ENCODE results near the gene FOXE3. TPM values are rescaled to one million over a fixed set of nuclear protein-coding genes. Genes with fewer than 3 reads are reported as not detected.

The FOXE3 gene
- total and polyA plus RNA-seq, 10 of the 15 experiments (the other 5 are each of a cell fraction or from before 2014, with no cell fraction given) = 0.13 TPM; not detected in 9

DNA sequence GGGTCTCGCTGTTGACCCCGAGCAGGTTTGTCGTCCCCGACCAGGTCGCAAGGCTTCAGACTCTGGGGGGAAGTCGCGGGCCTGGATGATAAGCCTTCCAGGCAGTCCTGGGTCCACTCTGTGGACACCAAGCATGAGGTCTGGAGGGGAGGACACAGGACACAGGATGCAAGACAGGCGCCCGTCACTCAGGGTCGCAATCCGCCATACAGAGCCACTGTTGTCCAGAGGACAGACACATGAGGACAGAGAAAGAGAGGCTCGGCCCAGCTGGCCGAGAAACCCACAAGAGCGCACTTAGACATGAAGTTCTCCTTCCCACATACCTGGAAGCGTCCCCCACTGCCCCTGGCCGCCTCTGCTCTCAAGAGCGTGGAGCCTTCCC lies 16.9 kb downstream of the FOXE3 start:
- H3K4me1 ChIP-seq (ENCODE audit: control insufficient read depth, insufficient read depth, low read length) = peaks cover 23% of the 10 kb centered on the region
- H3K36me3 ChIP-seq (ENCODE audit: control insufficient read depth in 2 of 2, insufficient read depth in 2 of 2, low read length in 1 of 2) = no peaks in the 10 kb centered on the region
- in situ Hi-C loops (cut with MboI) (loop anchor here (5.0 kb wide), 1 partner anchor 279 kb away; no protein-coding TSS in a partner anchor), intact Hi-C loops (cut with micrococcal nuclease; ENCODE audit: unreplicated experiment) (loop anchor here (10.0 kb wide), 2 partner anchors 98 to 258 kb away; partner anchors contain the start of gene CMPK1)
- RAD21 ChIA-PET (ENCODE audit: unreplicated experiment) = interaction anchor here (1.4 to 3.8 kb wide), 5 partner anchors 44 to 293 kb away, joined by 4 to 23 read pairs (median 10); no protein-coding TSS in a partner anchor
- no peak overlapping the region for H2AFZ ChIP-seq (ENCODE audit: control insufficient read depth, low read depth, low read length)
- ATAC-seq = no peak
- H3K27me3 ChIP-seq (replicated peaks in 1 of 2; ENCODE audit: control insufficient read depth in 2 of 2, insufficient read depth in 2 of 2, low read length in 1 of 2) = no peaks in the 10 kb centered on the region
- FAIRE-seq = no peak
- SMC1A ChIA-PET (ENCODE audit: uncharacterized antibody, unreplicated experiment) = interaction anchor here (0.6 to 2.0 kb wide), 4 partner anchors 9 to 293 kb away, joined by 3 to 12 read pairs (median 4); no protein-coding TSS in a partner anchor
- no peak for DNase-seq (ENCODE audit: low read depth, low spot score)
- peak overlapping the region; percentile 54; the same call in 1 of the 2 replicates for H3K4me3 ChIP-seq
- no peak overlapping the region for H3K9ac ChIP-seq (ENCODE audit: control insufficient read depth, insufficient read depth, low read length)
- BruUV-seq (replicated peaks) = no TSS peak
- POLR2A ChIA-PET = interaction anchor here (0.6 to 1.2 kb wide), 2 partner anchors 44 to 100 kb away, joined by 3 read pairs; partner anchors contain the start of gene CMPK1
- no peaks in the 10 kb centered on the region for H3K9me3 ChIP-seq (replicated peaks; ENCODE audit: control insufficient read depth, insufficient read depth, low read length)
- H3K79me2 ChIP-seq (ENCODE audit: control insufficient read depth, insufficient read depth, low read length) = peaks cover 2% of the 10 kb centered on the region; the same call in 1 of the 2 replicates
- H3K27ac ChIP-seq (ENCODE audit: control insufficient read depth, insufficient read depth) = no peak overlapping the region
- WGBS (ENCODE audit: insufficient coverage, insufficient replicate concordance, low lambda C conversion rate, missing lambda C conversion rate) = 94% methylated on average over 17 of the region's 17 CpGs
- 0 out of 2 replicates have a peak, but pooled peaks have one; percentile 1 for TF ChIP-seq CHD2 (IDR thresholded peaks at IDR 0.05; ENCODE audit: borderline replicate concordance, low read depth, low read length)
- TF ChIP-seq KLF5 (IDR thresholded peaks at IDR 0.05; ENCODE audit: partially characterized antibody) = no peak
- TF ChIP-seq ZNF622 (IDR thresholded peaks at IDR 0.05) = no peak
- peak overlapping the region; percentile 70 for H3K4me2 ChIP-seq (ENCODE audit: control insufficient read depth, insufficient read depth)
- no peaks in the 10 kb centered on the region for H4K20me1 ChIP-seq (ENCODE audit: control insufficient read depth, insufficient read depth)
- CTCF ChIA-PET = interaction anchor here (0.5 to 3.8 kb wide), 24 partner anchors 12 to 322 kb away, joined by 3 to 22 read pairs (median 6); partner anchors contain the start of gene STIL

DNA sequence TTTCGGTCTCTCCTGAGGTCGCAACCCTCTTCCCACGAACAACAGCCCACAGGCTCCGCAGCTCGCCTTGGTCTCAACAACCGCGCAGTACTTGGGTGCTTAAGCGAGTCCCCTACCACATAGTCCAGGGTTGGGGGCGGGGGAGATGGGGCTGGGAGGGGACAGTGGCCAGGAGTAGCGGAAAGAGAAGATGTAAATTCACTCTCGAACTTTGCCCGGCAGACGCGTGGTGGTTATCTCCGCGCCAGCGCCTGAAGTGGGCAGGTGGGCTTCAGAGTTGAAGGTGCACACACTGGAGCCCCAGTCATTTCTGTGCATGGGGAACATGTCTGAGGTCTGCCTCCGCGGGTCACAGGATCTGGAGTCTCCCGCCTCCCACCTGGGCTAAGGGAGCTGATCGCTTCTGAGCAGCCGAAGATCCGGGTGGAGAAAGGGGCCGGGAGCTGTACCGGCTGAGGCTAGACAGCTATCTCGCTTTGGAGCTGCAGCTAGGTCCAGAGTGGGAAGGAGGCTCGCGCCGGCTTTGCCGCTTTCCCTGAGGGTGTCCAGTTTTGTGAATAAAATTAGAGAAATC lies 17.5 kb downstream of the FOXE3 start:
- Histone ChIP-seq H3K27ac (ENCODE audit: control insufficient read depth, insufficient read depth) (no peak overlapping the region), H2AFZ (ENCODE audit: control insufficient read depth, low read depth, low read length) (peak overlapping the region; percentile 39), H3K4me1 (ENCODE audit: control insufficient read depth, insufficient read depth, low read length) (peaks cover 23% of the 10 kb centered on the region), H3K4me2 (ENCODE audit: control insufficient read depth, insufficient read depth) (peak overlapping the region; percentile 70), H4K20me1 (ENCODE audit: control insufficient read depth, insufficient read depth) (no peaks in the 10 kb centered on the region), H3K79me2 (ENCODE audit: control insufficient read depth, insufficient read depth, low read length) (peaks cover 2% of the 10 kb centered on the region; the same call in 1 of the 2 replicates), H3K27me3 (replicated peaks in 1 of 2; ENCODE audit: control insufficient read depth in 2 of 2, insufficient read depth in 2 of 2, low read length in 1 of 2) (no peaks in the 10 kb centered on the region; a peak in 1 of 4 replicates), H3K36me3 (ENCODE audit: control insufficient read depth in 2 of 2, insufficient read depth in 2 of 2, low read length in 1 of 2) (no peaks in the 10 kb centered on the region), H3K4me3 (peak overlapping the region; percentile 54), H3K9me3 (replicated peaks; ENCODE audit: control insufficient read depth, insufficient read depth, low read length) (no peaks in the 10 kb centered on the region), H3K9ac (ENCODE audit: control insufficient read depth, insufficient read depth, low read length) (no peak overlapping the region; the same call in 1 of the 2 replicates)
- no peak for FAIRE-seq
- ChIA-PET CTCF (interaction anchor here (0.7 to 3.8 kb wide), 21 partner anchors 8 to 565 kb away, joined by 3 to 22 read pairs (median 4); partner anchors contain the start of gene STIL), RAD21 (ENCODE audit: unreplicated experiment) (interaction anchor here (1.4 to 3.8 kb wide), 4 partner anchors 45 to 293 kb away, joined by 4 to 23 read pairs (median 6); no protein-coding TSS in a partner anchor), POLR2A (interaction anchor here (0.6 kb wide), 1 partner anchor 397 kb away, joined by 4 read pairs; no protein-coding TSS in a partner anchor), SMC1A (ENCODE audit: uncharacterized antibody, unreplicated experiment) (interaction anchor here (0.7 to 1.8 kb wide), 9 partner anchors 8 to 292 kb away, joined by 3 to 5 read pairs (median 4); no protein-coding TSS in a partner anchor)
- BruUV-seq (replicated peaks) = no TSS peak
- no peak for ATAC-seq
- 95% methylated on average over 29 of the region's 30 CpGs for WGBS (ENCODE audit: insufficient coverage, insufficient replicate concordance, low lambda C conversion rate, missing lambda C conversion rate)
- in situ Hi-C loops (cut with MboI) = loop anchor here (5.0 kb wide), 1 partner anchor 279 kb away; no protein-coding TSS in a partner anchor
- DNase-seq (ENCODE audit: low read depth, low spot score) = no peak
- intact Hi-C loops (cut with micrococcal nuclease; ENCODE audit: unreplicated experiment) = loop anchor here (10.0 kb wide), 2 partner anchors 99 to 259 kb away; partner anchors contain the start of gene CMPK1
- TF ChIP-seq EZH2 (IDR thresholded peaks at IDR 0.05; ENCODE audit: borderline replicate concordance, control insufficient read depth, low read depth, low read length) (no peak), CBFB (IDR thresholded peaks at IDR 0.05; ENCODE audit: low read depth) (no peak), SPI1 (IDR thresholded peaks at IDR 0.05; ENCODE audit: borderline replicate concordance, insufficient read depth, low read depth, low read length) (no peak), NFXL1 (IDR thresholded peaks at IDR 0.05; ENCODE audit: borderline replicate concordance) (no peak), MEF2B (IDR thresholded peaks at IDR 0.05; ENCODE audit: partially characterized antibody, poor library complexity, severe bottlenecking) (no peak), PML (IDR thresholded peaks at IDR 0.05; ENCODE audit: low read length) (no peak), SUPT20H (IDR thresholded peaks at IDR 0.05; ENCODE audit: borderline replicate concordance, control insufficient read depth, low read depth, low read length) (no peak), ZNF24 (IDR thresholded peaks at IDR 0.05) (no peak), ATF7 (IDR thresholded peaks at IDR 0.05; ENCODE audit: low read depth) (no peak), DPF2 (IDR thresholded peaks at IDR 0.05) (no peak)
- TF ChIP-seq, protein P1, sequence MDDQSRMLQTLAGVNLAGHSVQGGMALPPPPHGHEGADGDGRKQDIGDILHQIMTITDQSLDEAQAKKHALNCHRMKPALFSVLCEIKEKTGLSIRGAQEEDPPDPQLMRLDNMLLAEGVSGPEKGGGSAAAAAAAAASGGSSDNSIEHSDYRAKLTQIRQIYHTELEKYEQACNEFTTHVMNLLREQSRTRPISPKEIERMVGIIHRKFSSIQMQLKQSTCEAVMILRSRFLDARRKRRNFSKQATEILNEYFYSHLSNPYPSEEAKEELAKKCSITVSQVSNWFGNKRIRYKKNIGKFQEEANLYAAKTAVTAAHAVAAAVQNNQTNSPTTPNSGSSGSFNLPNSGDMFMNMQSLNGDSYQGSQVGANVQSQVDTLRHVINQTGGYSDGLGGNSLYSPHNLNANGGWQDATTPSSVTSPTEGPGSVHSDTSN (IDR thresholded peaks at IDR 0.05; ENCODE audit: insufficient replicate concordance, low read depth, low read length) = no peak
